GM19043 (cell line): ENCODE measurements around the gene CXCL10.
"Not testable (repeated sequence)": the region's sequence is repeated elsewhere in the genome, so short reads cannot be mapped to it uniquely, and the experiment has no call there.

Source experiments
- ATAC-seq: cut with Tn5 transposase; IDR thresholded peaks from one replicate; pipeline ENCODE4 v1.9.1; 2021; ENCODE audit warnings: low read depth; ENCODE audit not compliant: unreplicated experiment

Gene CXCL10

DNA sequence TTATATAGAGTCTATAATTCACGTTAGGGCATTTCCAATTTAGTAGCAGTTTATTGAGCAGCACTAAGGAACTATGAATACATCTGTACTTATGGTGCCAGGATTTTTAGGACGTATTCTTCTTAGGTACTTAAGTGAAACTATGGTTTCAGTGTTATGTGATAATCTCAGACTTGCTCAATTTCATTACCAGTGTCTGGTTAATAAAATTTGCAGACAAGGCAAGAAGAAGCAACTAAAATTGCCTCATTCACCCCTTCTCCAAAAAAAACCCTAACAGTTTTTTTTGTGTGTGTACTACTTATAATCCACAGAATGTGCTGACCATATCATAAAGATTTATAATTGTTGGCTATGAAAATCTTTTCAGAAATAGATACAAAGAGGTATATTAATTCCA is 6.0 kb upstream of the CXCL10 start:
- ATAC-seq = no peak

DNA sequence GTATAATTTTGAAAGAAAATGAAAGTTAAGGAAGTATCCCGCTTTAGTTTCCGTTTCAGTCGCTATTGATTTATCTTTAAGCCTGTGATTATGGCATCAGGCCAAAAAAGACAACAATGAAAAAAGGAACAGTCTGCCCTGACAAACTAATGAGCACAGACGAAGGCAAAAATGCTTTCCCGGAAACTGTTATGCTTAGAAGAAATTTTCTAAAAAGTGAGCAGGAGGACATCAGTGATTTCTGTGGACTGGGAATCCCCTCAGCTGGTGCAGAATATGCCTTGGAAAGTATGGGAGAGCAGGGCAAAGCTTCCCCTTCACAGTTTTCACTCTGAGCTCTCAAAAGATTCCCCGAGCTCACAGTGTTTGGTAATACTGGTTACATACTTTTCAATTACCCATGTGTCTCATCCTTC is 5.1 kb upstream of the CXCL10 start:
- ATAC-seq = no peak

DNA sequence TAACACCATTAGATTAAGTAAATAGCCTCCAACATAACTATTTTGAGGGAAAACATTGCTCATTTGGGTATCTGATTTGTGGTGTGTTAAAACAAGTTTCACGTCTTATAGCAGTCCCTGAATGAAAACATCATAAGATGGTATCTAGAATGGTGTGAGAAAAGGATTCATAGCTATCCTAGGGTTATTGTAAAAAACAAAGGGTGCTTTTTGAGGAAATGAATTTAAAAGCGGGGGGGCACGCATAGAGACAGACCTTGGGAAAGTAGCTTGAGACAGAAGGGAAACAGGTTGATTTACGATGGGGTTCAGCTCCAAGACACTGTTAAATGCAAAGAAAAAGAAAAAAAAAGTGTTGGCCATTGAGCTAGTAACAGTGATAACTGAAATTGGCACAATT is 768 bp upstream of the CXCL10 start:
- ATAC-seq = no peak

DNA sequence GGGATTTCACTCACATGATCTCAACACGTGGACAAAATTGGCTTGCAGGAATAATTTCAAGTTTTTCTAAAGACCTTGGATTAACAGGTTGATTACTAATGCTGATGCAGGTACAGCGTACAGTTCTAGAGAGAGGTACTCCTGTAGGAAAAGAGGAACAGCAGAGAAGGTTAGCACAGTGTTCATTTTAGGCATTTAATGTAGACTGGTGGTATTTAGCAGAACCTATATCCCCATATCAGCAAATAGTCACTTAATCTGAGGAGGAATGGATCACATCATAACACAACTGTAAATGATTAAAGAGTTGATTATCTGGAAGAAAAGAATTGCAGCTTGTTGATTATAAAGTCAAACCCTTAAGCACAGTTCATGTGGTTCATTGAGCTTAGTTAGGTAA is 620 bp downstream of the CXCL10 start:
- no peak for ATAC-seq

GRCh38 chr4:76022031-76022430 is 1.3 kb downstream of the CXCL10 start:
- ATAC-seq = no peak

- no peak for ATAC-seq
Observed at GRCh38 chr4:76017056-76017686, 6.1 kb downstream of the CXCL10 start.

- ATAC-seq = peak; percentile 59
Observed at GRCh38 chr4:76016393-76016792, 6.9 kb downstream of the CXCL10 start.

GRCh38 chr4:76013540-76013939 is 9.8 kb downstream of the CXCL10 start:
- ATAC-seq = no peak

- no peak for ATAC-seq
Observed at GRCh38 chr4:76012388-76012801, 10.9 kb downstream of the CXCL10 start.

GRCh38 chr4:76011700-76012387 is 11.5 kb downstream of the CXCL10 start:
- peak; percentile 75 for ATAC-seq

GRCh38 chr4:76011018-76011670 is 12.2 kb downstream of the CXCL10 start:
- ATAC-seq = no peak

DNA sequence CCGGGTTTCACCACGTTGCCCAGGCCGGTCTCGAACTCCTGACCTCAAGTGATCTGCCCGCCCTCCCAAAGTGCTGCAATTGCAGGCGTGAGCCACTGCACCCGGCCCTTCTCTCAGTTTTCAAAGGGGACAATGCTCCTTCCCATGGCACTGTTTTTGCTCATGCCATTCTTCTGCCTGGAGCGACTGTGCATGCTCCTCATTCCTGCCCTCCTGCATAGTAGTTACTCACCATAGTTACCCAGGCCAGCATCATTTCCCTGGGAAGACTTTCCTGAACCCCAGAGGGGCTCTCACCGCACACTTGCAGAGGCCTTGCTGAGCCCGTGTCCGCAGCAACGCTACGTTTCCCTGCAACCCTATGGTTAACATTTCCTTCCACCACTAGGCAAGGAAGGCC is 12.7 kb downstream of the CXCL10 start:
- no peak for ATAC-seq

GRCh38 chr4:76009311-76009710 is 14.0 kb downstream of the CXCL10 start:
- no peak for ATAC-seq

GRCh38 chr4:76007089-76007862 is 16.0 kb downstream of the CXCL10 start, which contains the start of gene CXCL9:
CXCL9 (minus strand) TSS chr4:76007509; CDS start chr4:76007449, 60 bp downstream.
- ATAC-seq = no peak

DNA sequence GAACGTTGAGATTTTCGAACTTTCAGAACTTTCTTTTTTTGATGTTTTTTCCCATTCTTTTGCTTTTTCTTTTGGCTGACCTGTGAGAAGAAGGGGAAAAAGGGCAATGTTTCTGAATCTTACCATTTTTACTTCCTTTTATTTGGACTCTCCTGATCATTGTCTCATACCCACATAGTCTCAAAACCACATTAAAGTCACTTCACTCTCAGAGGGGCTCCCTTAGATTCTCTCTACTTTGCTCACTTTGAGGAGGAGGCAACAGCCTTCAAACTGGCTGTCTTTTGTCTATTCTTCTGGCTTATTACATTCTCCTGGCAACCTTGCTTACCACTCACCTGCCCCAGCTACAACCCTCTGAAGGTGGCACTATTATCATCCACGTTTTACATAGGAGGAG is 19.7 kb downstream of the CXCL10 start:
- ATAC-seq = no peak

DNA sequence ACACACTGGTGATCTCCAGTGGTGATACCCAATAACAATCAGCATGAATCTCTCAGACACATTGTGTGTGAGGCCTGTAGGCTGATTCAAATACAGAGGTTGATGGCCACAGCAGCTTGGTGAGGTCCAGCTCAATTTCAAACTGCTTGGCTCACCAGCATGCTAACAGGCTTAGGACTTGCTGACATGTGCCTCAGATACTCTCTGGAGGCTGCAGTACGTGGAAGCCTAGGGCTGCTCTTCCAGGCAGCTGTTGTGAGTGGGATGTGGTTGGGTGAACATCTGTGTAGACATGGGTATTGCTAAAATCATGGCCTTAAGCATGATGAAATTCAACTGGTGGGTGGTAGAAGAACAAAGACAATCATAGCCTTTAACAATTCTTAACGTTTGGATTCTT is 20.3 kb downstream of the CXCL10 start:
- no peak for ATAC-seq

- ATAC-seq = no peak
Observed at GRCh38 chr4:76002176-76002575, 21.1 kb downstream of the CXCL10 start.

DNA sequence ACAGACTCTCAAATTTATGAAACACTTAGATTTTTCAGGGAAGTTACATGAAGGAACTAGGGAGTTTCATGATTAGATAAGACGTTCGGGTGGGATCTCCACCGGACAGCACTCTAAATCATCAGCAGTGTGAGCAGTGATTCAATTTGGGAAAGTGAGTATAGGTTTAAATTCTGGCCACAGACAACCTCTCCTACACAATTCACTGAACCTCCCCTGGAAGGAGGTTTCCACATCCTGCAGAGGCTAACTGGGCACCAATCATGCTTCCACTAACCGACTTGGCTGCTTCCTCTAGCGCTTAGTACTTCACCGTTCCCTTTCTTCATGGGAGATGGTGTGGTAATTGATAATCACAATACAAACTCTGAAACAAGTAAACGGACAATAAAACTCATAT is 21.6 kb downstream of the CXCL10 start:
- ATAC-seq = no peak

GRCh38 chr4:76000279-76000678 is 23.0 kb downstream of the CXCL10 start:
- no peak for ATAC-seq

- not testable (repeated sequence) for ATAC-seq
Observed at GRCh38 chr4:75998525-75999147, 24.7 kb downstream of the CXCL10 start.

DNA sequence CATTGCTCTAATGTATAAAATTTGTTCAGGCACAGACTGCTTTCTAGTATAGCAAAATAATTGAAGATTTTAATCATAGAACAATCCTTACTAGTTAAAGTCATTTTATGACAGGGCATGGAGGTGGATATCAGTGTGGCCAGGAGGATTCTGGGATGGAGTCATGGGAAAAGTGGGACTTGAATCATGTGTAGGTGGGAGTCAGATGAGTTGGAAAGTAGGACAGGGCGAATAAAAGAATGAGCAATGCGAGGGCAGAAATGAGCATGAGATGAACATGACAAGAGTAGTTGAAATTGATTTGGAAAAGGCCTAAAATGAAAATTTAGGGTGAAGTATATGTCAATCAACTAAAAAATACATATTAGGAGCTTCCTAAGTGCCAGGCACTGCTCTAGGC is 25.4 kb downstream of the CXCL10 start:
- no peak for ATAC-seq
